ENCODE measurements around the gene FHIP1A. TPM values are rescaled to one million over a fixed set of nuclear protein-coding genes. Genes with fewer than 3 reads are reported as not detected.

Gene FHIP1A
- total and polyA plus RNA-seq, 3 donors from 2014 or later, result 5.7 to 16.2 (median 13.1) TPM

DNA sequence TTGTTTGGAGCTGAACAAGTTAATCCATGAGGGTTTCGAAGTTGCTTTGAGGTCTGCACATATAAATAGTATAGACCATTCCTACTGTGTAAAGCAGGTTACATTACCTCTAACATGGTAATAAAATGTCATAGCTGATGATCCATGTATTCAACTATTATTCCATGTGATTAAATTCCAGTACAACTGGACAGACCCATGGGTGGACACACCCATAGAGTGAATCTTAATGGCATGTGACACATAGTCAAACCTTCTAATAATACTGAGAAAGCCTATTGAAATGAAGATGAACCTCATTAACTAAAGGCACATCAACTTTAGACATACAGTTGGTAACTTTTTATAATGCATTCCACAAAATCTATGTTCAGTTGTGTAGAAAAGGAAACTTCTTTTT lies 28.5 kb downstream of the FHIP1A start:
- WGBS, 2 donors, result 83 to 95% methylated on average over 1 of the region's 1 CpG
- DNase-seq, result no peak

DNA sequence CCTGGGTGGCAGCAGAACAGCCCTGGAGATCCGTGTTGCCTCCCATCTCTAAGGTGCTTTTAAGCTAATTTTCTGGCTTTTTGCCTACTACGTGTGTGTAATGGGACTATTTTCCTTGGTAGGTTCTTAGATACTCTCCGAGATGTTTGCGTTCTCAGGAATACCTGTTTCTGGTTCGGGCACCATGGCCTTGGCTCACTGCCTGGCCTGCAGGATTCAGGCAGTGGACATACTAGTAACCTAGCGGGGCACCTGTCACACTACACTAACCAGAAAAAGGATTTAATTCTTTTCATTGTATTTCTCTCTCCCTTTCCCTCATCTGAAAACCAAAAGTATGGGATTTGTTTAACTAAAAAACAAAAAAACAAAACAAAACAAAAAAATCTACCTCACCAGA lies 29.2 kb downstream of the FHIP1A start:
- no peak overlapping the region for H3K4me3 ChIP-seq
- 91 to 93% methylated on average over 6 of the region's 6 CpGs for WGBS, 2 donors
- no peaks in the 10 kb centered on the region for H3K27me3 ChIP-seq
- no peak for TF ChIP-seq POLR2A (IDR thresholded peaks at IDR 0.05)
- no peaks in the 10 kb centered on the region for H3K4me1 ChIP-seq
- H3K36me3 ChIP-seq (ENCODE audit: low read depth, missing control alignments), result no peaks in the 10 kb centered on the region
- H3K27ac ChIP-seq, result no peak overlapping the region
- intact Hi-C loops (cut with DNase I; ENCODE audit: low total_unique reads), result no loop called here
- no peak for DNase-seq
- H3K9me3 ChIP-seq, result no peaks in the 10 kb centered on the region

More for the DNA sequence above, 28.5 kb downstream of the FHIP1A start:
- H3K4me3 ChIP-seq, result no peak overlapping the region
- no peaks in the 10 kb centered on the region for H3K27me3 ChIP-seq
- H3K4me1 ChIP-seq, result no peaks in the 10 kb centered on the region
- no peaks in the 10 kb centered on the region for H3K9me3 ChIP-seq
- no peak overlapping the region for H3K27ac ChIP-seq
- intact Hi-C loops (cut with DNase I; ENCODE audit: low total_unique reads), result no loop called here
- no peak for TF ChIP-seq POLR2A (IDR thresholded peaks at IDR 0.05)
- TF ChIP-seq, protein P1, sequence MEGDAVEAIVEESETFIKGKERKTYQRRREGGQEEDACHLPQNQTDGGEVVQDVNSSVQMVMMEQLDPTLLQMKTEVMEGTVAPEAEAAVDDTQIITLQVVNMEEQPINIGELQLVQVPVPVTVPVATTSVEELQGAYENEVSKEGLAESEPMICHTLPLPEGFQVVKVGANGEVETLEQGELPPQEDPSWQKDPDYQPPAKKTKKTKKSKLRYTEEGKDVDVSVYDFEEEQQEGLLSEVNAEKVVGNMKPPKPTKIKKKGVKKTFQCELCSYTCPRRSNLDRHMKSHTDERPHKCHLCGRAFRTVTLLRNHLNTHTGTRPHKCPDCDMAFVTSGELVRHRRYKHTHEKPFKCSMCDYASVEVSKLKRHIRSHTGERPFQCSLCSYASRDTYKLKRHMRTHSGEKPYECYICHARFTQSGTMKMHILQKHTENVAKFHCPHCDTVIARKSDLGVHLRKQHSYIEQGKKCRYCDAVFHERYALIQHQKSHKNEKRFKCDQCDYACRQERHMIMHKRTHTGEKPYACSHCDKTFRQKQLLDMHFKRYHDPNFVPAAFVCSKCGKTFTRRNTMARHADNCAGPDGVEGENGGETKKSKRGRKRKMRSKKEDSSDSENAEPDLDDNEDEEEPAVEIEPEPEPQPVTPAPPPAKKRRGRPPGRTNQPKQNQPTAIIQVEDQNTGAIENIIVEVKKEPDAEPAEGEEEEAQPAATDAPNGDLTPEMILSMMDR (IDR thresholded peaks at IDR 0.05), result no peak
- H3K36me3 ChIP-seq (ENCODE audit: low read depth, missing control alignments), result no peaks in the 10 kb centered on the region

DNA sequence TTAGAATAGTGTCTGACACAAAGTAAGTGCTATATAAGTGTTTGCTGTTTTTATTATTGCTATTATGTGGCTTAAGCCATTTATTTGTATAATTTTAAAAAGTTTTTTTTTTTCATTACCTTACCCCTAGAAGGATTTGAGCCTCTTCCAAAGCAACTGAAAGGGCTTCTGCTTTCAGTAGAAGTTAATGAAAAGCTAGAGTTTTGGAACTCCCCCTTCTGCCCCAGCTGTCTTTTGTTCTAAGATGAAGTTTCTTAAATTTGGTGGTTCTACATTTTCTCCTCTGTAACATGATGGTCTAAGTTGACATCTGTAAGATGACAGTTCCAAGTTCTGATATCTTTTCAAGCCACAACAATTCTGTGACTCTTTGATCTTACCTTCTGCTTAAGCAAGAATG lies 30.3 kb downstream of the FHIP1A start:
- no peaks in the 10 kb centered on the region for H3K27me3 ChIP-seq
- no peak overlapping the region for H3K27ac ChIP-seq
- H3K9me3 ChIP-seq, result no peaks in the 10 kb centered on the region
- no peak overlapping the region for H3K4me3 ChIP-seq
- no peak for DNase-seq
- no peaks in the 10 kb centered on the region for H3K4me1 ChIP-seq
- TF ChIP-seq POLR2A (IDR thresholded peaks at IDR 0.05), result no peak
- TF ChIP-seq, protein P1 (IDR thresholded peaks at IDR 0.05), result no peak
- intact Hi-C loops (cut with DNase I; ENCODE audit: low total_unique reads), result no loop called here
- H3K36me3 ChIP-seq (ENCODE audit: low read depth, missing control alignments), result no peaks in the 10 kb centered on the region

- WGBS, 2 donors, result 94% methylated on average over 2 of the region's 2 CpGs
- intact Hi-C loops (cut with DNase I; ENCODE audit: low total_unique reads), result no loop called here
Measured at GRCh38 chr4:151442002-151442401, 33.0 kb downstream of the FHIP1A start.

GRCh38 chr4:151443247-151443646 lies 34.3 kb downstream of the FHIP1A start:
- TF ChIP-seq, protein P1 (IDR thresholded peaks at IDR 0.05), result no peak

More at GRCh38 chr4:151442002-151442401, 33.0 kb downstream of the FHIP1A start:
- Histone ChIP-seq H3K27ac (no peak overlapping the region), H3K27me3 (no peaks in the 10 kb centered on the region), H3K4me1 (no peaks in the 10 kb centered on the region), H3K4me3 (no peak overlapping the region), H3K36me3 (ENCODE audit: low read depth, missing control alignments) (no peaks in the 10 kb centered on the region), H3K9me3 (no peaks in the 10 kb centered on the region)
- no peak for DNase-seq
- TF ChIP-seq, protein P1 (IDR thresholded peaks at IDR 0.05), result no peak
- no peak for TF ChIP-seq POLR2A (IDR thresholded peaks at IDR 0.05)

More at GRCh38 chr4:151443247-151443646, 34.3 kb downstream of the FHIP1A start:
- intact Hi-C loops (cut with DNase I; ENCODE audit: low total_unique reads), result no loop called here
- no peak overlapping the region for H3K27ac ChIP-seq
- H3K9me3 ChIP-seq, result no peaks in the 10 kb centered on the region
- no peak overlapping the region for H3K4me3 ChIP-seq
- WGBS, 2 donors, result 78 to 84% methylated on average over 5 of the region's 5 CpGs
- H3K27me3 ChIP-seq, result no peaks in the 10 kb centered on the region
- H3K4me1 ChIP-seq, result no peaks in the 10 kb centered on the region
- no peaks in the 10 kb centered on the region for H3K36me3 ChIP-seq (ENCODE audit: low read depth, missing control alignments)
- DNase-seq, result no peak

All from testis (tissue), 3 donors.